ENCODE results near the gene EFCAB11.

DNA sequence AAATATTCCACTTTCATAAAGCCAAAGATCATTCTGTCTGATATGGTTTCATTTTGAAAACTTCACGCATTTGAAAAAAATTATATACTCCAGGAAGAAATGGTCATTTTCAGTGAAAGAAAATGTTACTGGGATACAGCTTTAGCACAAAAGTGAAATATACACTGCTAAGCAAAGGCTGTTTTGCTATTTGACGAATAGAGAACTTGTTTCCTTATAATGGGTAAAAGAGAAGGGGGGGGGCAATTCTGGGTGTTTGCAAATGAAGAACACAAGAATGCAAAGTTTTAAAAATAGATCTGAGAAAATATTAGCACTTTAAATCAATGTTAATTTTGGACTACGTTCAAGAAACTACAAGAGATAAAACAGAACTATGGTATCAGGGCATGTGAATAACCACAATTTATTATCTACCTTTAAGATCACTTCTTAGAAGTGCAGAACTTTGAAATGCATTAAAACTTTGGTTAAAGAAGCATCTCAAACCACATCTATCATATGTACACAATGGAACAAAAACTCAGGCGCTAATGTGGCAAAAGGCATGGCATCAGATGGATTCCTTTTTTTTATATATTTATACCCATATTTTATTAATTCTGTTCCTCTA, 51.1 kb downstream of the EFCAB11 start:
- TF ChIP-seq CTCF (IDR thresholded peaks at IDR 0.05; ENCODE audit: poor library complexity) (no peak), EZH2 (IDR thresholded peaks at IDR 0.05; ENCODE audit: borderline replicate concordance) (no peak), EZH2phosphoT487 (IDR thresholded peaks at IDR 0.05; ENCODE audit: low read depth, severe bottlenecking, unreplicated experiment) (no peak)

Data from hepatocyte (in vitro differentiated cells).